ENCODE results near the gene RNH1.

Gene RNH1

DNA sequence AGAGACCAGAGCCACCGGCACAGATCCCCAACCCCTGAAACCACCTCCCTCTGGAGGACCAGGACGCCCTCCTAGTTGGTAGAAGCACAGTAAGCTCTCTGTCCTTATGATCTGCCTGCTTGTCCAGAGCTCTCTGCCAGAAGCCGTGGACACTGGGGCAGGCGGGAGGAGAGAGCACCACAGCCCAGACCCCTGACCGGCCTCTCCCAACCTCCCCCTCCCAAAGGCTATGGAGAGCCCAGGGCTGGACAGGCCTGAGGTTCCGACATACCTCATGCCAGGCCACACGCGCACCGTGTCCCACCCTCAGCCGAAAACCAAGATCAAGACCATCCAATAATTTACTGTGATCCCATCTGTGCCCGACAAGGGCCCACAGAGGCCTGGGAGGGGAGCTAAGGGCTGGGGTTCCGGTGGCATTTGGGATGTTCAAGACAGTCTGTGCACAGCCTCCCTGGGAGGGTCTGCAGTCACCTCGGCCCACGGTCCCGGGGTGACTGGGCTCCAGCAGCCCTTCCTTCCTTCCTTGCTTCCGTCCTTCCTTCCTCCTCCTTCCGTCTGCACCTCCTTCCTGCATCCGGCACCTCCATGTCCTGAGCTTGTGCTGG lies 25.0 kb upstream of the RNH1 start:
- Histone ChIP-seq H2AFZ (ENCODE audit: low read length) (no peak overlapping the region), H3K9ac (ENCODE audit: low read length) (no peak overlapping the region)

DNA sequence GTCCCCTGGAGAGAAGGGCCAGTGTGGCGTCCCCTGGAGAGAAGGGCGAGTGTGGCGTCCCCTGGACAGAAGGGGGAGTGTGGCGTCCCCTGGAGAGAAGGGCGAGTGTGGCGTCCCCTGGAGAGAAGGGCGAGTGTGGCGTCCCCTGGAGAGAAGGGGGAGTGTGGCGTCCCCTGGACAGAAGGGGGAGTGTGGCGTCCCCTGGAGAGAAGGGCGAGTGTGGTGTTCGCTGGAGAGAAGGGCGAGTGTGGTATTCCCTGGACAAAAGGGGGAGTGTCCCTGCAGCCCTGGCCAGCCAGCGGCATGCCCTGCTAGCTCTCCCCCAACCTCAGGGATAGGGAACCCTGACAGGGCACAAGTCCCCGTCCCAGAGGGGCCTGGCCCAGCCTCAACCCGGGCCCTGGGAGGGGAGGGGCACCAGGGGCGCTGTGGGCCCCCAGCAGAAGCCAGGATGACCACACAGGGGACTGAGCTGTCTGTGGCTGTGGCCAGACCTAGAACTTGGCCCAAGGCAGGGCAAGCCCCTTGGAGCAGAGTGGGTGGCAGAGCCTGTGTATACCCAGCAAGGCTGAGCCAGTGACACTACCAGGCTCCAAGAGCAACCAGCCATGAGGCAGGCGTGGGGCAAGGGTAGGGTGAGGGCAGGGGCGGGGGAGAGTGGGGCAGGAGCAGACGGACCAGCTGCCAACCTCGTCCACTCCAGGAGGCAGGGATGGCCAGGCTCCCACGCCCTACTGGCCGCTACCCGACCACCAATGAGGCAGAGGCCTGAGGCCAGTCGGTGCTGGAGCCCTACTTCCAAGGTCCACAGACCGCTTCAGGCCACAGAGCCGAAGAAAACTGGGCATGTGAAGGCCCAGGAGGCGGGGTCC lies 24.2 kb upstream of the RNH1 start:
- H3K36me3 ChIP-seq (replicated peaks; ENCODE audit: insufficient read depth, low read length), result no peaks in the 10 kb centered on the region
- TF ChIP-seq EZH2phosphoT487 (IDR thresholded peaks at IDR 0.05; ENCODE audit: low read length), result no peak
- TF ChIP-seq, protein P1, sequence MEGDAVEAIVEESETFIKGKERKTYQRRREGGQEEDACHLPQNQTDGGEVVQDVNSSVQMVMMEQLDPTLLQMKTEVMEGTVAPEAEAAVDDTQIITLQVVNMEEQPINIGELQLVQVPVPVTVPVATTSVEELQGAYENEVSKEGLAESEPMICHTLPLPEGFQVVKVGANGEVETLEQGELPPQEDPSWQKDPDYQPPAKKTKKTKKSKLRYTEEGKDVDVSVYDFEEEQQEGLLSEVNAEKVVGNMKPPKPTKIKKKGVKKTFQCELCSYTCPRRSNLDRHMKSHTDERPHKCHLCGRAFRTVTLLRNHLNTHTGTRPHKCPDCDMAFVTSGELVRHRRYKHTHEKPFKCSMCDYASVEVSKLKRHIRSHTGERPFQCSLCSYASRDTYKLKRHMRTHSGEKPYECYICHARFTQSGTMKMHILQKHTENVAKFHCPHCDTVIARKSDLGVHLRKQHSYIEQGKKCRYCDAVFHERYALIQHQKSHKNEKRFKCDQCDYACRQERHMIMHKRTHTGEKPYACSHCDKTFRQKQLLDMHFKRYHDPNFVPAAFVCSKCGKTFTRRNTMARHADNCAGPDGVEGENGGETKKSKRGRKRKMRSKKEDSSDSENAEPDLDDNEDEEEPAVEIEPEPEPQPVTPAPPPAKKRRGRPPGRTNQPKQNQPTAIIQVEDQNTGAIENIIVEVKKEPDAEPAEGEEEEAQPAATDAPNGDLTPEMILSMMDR (IDR thresholded peaks at IDR 0.05; ENCODE audit: low read length), result no peak
- no peaks in the 10 kb centered on the region for H3K9me3 ChIP-seq (replicated peaks; ENCODE audit: insufficient read depth, low read length)
- H4K20me1 ChIP-seq (ENCODE audit: insufficient read depth, low read length), result no peaks in the 10 kb centered on the region
- no peaks in the 10 kb centered on the region for H3K27me3 ChIP-seq (replicated peaks; ENCODE audit: insufficient read depth, low read length)
- no peaks in the 10 kb centered on the region for H3K9me2 ChIP-seq (replicated peaks; ENCODE audit: insufficient read depth, low read length)
- no peak overlapping the region for H2AFZ ChIP-seq (ENCODE audit: low read length)
- H3K79me2 ChIP-seq (ENCODE audit: low read length), result peaks cover 18% of the 10 kb centered on the region
- no peak overlapping the region for H3K9ac ChIP-seq (ENCODE audit: low read length)
- H3K4me3 ChIP-seq (ENCODE audit: low read length), result no peak overlapping the region
- H3K27ac ChIP-seq (ENCODE audit: low read length), result no peak overlapping the region
- no peak for DNase-seq
- no peak overlapping the region for H3K4me2 ChIP-seq (ENCODE audit: low read depth, low read length)
- peaks cover 7% of the 10 kb centered on the region for H3F3A ChIP-seq (ENCODE audit: insufficient read depth, low read length)
- peaks cover 3% of the 10 kb centered on the region; the same call in 1 of the 2 replicates for H3K4me1 ChIP-seq (ENCODE audit: low read length)

More for the DNA sequence above, 25.0 kb upstream of the RNH1 start:
- H3K9me3 ChIP-seq (replicated peaks; ENCODE audit: insufficient read depth, low read length), result no peaks in the 10 kb centered on the region
- no peak overlapping the region for H3K4me2 ChIP-seq (ENCODE audit: low read depth, low read length)
- H3K36me3 ChIP-seq (replicated peaks; ENCODE audit: insufficient read depth, low read length), result no peaks in the 10 kb centered on the region
- H3K9me2 ChIP-seq (replicated peaks; ENCODE audit: insufficient read depth, low read length), result no peaks in the 10 kb centered on the region
- H4K20me1 ChIP-seq (ENCODE audit: insufficient read depth, low read length), result no peaks in the 10 kb centered on the region
- DNase-seq, result no peak
- peaks cover 9% of the 10 kb centered on the region for H3K4me1 ChIP-seq (ENCODE audit: low read length)
- H3K27me3 ChIP-seq (replicated peaks; ENCODE audit: insufficient read depth, low read length), result no peaks in the 10 kb centered on the region
- no peak for TF ChIP-seq EZH2 (optimal IDR thresholded peaks at IDR 0.05; ENCODE audit: low read depth, low read length)
- TF ChIP-seq EZH2phosphoT487 (IDR thresholded peaks at IDR 0.05; ENCODE audit: low read length), result no peak
- TF ChIP-seq, protein P1 (IDR thresholded peaks at IDR 0.05; ENCODE audit: low read length), result no peak
- H3K4me3 ChIP-seq (ENCODE audit: low read length), result no peak overlapping the region
- H3F3A ChIP-seq (ENCODE audit: insufficient read depth, low read length), result peaks cover 15% of the 10 kb centered on the region
- peaks cover 18% of the 10 kb centered on the region for H3K79me2 ChIP-seq (ENCODE audit: low read length)
- no peak overlapping the region for H3K27ac ChIP-seq (ENCODE audit: low read length)

DNA sequence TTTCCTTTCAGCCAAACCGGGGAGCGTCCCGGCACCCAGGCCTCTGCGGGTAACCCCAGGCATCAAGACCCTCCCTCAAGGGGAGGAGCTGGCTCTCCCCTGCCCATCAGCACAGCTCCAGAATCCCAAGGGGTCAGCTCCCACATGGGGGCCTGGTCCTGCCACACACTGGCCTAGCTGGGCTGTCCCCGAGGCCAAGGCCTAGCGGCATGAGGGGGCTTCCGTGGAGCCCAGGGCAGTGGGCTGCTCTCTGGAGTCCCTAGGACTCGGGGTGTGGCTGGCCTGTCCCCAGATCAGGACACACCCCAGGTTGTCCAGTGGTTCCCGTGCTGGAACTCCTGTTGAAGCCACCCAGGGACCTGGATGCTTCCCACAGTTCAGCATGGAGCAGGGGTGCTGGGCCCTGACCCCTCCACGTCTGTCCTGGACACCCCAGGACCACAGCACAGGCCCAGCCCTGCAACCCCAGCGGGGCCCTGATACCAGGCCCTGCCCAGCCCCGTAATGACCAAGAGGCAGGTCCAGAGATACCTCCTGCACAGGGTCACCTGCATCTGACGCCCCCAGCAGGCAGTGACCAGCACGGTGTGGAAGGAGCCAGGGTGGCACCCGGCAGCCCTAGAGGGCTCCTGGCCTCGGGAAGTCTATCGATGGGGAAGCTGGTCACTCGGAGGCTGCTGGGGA lies 22.8 kb upstream of the RNH1 start:
- Histone ChIP-seq H2AFZ (ENCODE audit: low read length) (no peak overlapping the region), H3K9ac (ENCODE audit: low read length) (no peak overlapping the region), H3K4me1 (ENCODE audit: low read length) (peaks cover 3% of the 10 kb centered on the region; the same call in 1 of the 2 replicates), H3K27me3 (replicated peaks; ENCODE audit: insufficient read depth, low read length) (no peaks in the 10 kb centered on the region), H3K4me2 (ENCODE audit: low read depth, low read length) (no peak overlapping the region), H3K9me2 (replicated peaks; ENCODE audit: insufficient read depth, low read length) (no peaks in the 10 kb centered on the region), H3K4me3 (ENCODE audit: low read length) (no peak overlapping the region), H3F3A (ENCODE audit: insufficient read depth, low read length) (peaks cover 3% of the 10 kb centered on the region; the same call in 1 of the 2 replicates), H4K20me1 (ENCODE audit: insufficient read depth, low read length) (no peaks in the 10 kb centered on the region), H3K79me2 (ENCODE audit: low read length) (peaks cover 16% of the 10 kb centered on the region), H3K9me3 (replicated peaks; ENCODE audit: insufficient read depth, low read length) (no peaks in the 10 kb centered on the region), H3K27ac (ENCODE audit: low read length) (no peak overlapping the region), H3K36me3 (replicated peaks; ENCODE audit: insufficient read depth, low read length) (no peaks in the 10 kb centered on the region)
- no peak for DNase-seq
- TF ChIP-seq EZH2 (optimal IDR thresholded peaks at IDR 0.05; ENCODE audit: low read depth, low read length) (no peak), EZH2phosphoT487 (IDR thresholded peaks at IDR 0.05; ENCODE audit: low read length) (no peak)
- TF ChIP-seq, protein P1 (IDR thresholded peaks at IDR 0.05; ENCODE audit: low read length), result no peak
